A549 treated with DMSO at 1 μM for 4 hours (cell line): ENCODE results near the gene NDUFA8. TPM values are rescaled to one million over a fixed set of nuclear protein-coding genes. Genes with fewer than 3 reads are reported as not detected.

Experiments used
- total RNA-seq: library from RNA; stranded (reverse); fragments of 200-300 nt; extraction: Qiagen RNA extraction; gene quantifications from 5 replicates; pipeline ENCODE4 v1.2.3, GENCODE V29; 2022; ENCODE audit warnings: low read depth

The NDUFA8 gene
- total RNA-seq = 96.3 to 108 TPM (median 104 TPM) in 5 replicates

GRCh38 chr9:122159026-122159924 is at the start of gene NDUFA8, which contains the start of gene MORN5:
NDUFA8 (minus strand) TSS chr9:122159779; CDS start chr9:122159677, 102 bp downstream.
MORN5 (plus strand) TSS chr9:122159908; CDS start chr9:122159973, 65 bp downstream.

Other genes starting within 250 kb of the NDUFA8 start
- gene TTLL11, start 66.5 kb downstream of the NDUFA8 start, total RNA-seq = 3.1 to 4.9 TPM (median 3.9 TPM) in 5 replicates
- 0.42 TPM in 1 of 5 replicates, not detected in the others for gene MORN5, start 129 bp upstream of the NDUFA8 start, total RNA-seq
- 0.30 to 0.41 TPM (median 0.40 TPM) in 5 replicates for gene LHX6, start 69.2 kb upstream of the NDUFA8 start, total RNA-seq
- 13.0 to 24.0 TPM (median 21.8 TPM) in 5 replicates for gene RBM18, start 105.1 kb upstream of the NDUFA8 start, total RNA-seq
- gene MRRF, start 105.1 kb upstream of the NDUFA8 start, total RNA-seq = 60.9 to 75.1 TPM (median 67.0 TPM) in 5 replicates
- 1.3 to 1.7 TPM (median 1.5 TPM) in 5 replicates for gene PTGS1, start 211.2 kb upstream of the NDUFA8 start, total RNA-seq